ENCODE data around the gene NR1H2. TPM values are rescaled to one million over a fixed set of nuclear protein-coding genes. Genes with fewer than 3 reads are reported as not detected.

Gene NR1H2
- total RNA-seq, 1 experiment from 2014 or later = 40.3 TPM

GRCh38 chr19:50331994-50332243 is 44.3 kb upstream of the NR1H2 start:
- Histone ChIP-seq H3K4me3 (replicated peaks in 1 of 2; ENCODE audit: low read depth in 1 of 2, low read length in 2 of 2) (no peak overlapping the region), H4K20me1 (ENCODE audit: insufficient read depth) (no peaks in the 10 kb centered on the region), H2AFZ (ENCODE audit: low read depth, low read length, poor library complexity, severe bottlenecking) (no peak overlapping the region), H3K27me3 (ENCODE audit: insufficient read depth, low read length) (no peaks in the 10 kb centered on the region), H3K9ac (ENCODE audit: low read length) (no peak overlapping the region), H3K4me1 (ENCODE audit: control insufficient read depth in 1 of 2, insufficient read depth in 2 of 2, low read length in 2 of 2) (peaks cover 30 to 65% of the 10 kb centered on the region in 2 experiments), H3K9me2 (ENCODE audit: insufficient read depth) (no peaks in the 10 kb centered on the region), H3K9me3 (ENCODE audit: control insufficient read depth in 1 of 2, insufficient read depth in 1 of 2, low read depth in 1 of 2, low read length in 2 of 2) (no peaks in the 10 kb centered on the region), H3K27ac (ENCODE audit: low read depth, low read length) (no peak overlapping the region), H3K79me2 (ENCODE audit: insufficient read depth, low read length) (peaks cover 3% of the 10 kb centered on the region; the same call in 1 of the 2 replicates), H3K36me3 (ENCODE audit: control insufficient read depth in 1 of 2, insufficient read depth in 2 of 2, low read length in 2 of 2) (no peaks in the 10 kb centered on the region), H3K4me2 (ENCODE audit: low read length) (peak overlapping the region; percentile 86)
- ChIA-PET POLR2A (no interaction called here), CTCF (no interaction called here), RAD21 (ENCODE audit: low non-redundant PET in 1 of 2, low total read pairs in 2 of 2, uncharacterized antibody in 2 of 2, unreplicated experiment in 2 of 2) (no interaction called here)
- TF ChIP-seq EGR1 (IDR thresholded peaks at IDR 0.05; ENCODE audit: low read depth) = no peak
- TF ChIP-seq CTCF (IDR thresholded peaks at IDR 0.05 in 2 of 3, conservative IDR thresholded peaks at IDR 0.05 in 1 of 3; ENCODE audit: borderline replicate concordance in 1 of 3, insufficient read depth in 1 of 3, low read depth in 2 of 3, low read length in 2 of 3) = no peak
- TF ChIP-seq ZBTB33 (IDR thresholded peaks at IDR 0.05; ENCODE audit: extremely low read depth, insufficient replicate concordance, low read length) = no peak
- no peak for TF ChIP-seq ZNF274 (IDR thresholded peaks at IDR 0.05; ENCODE audit: low read depth, low read length)
- no peak for TF ChIP-seq EZH2phosphoT487 (IDR thresholded peaks at IDR 0.05; ENCODE audit: borderline replicate concordance)
- no peak for TF ChIP-seq SRF (IDR thresholded peaks at IDR 0.05; ENCODE audit: low read depth)
- TF ChIP-seq EZH2 (IDR thresholded peaks at IDR 0.05) = no peak
- TF ChIP-seq FOSL1 (IDR thresholded peaks at IDR 0.05; ENCODE audit: low read depth) = no peak
- no peak for TF ChIP-seq POLR2AphosphoS5 (IDR thresholded peaks at IDR 0.05; ENCODE audit: low read depth, low read length)
- no peak for TF ChIP-seq CEBPB (IDR thresholded peaks at IDR 0.05; ENCODE audit: low read depth)
- no peak for TF ChIP-seq REST (IDR thresholded peaks at IDR 0.05; ENCODE audit: low read depth)
- TF ChIP-seq JUND (IDR thresholded peaks at IDR 0.05) = no peak
- TF ChIP-seq TCF7L2 (IDR thresholded peaks at IDR 0.05; ENCODE audit: borderline replicate concordance, extremely low read depth, insufficient read depth, insufficient read length) = no peak
- TF ChIP-seq SP1 (IDR thresholded peaks at IDR 0.05; ENCODE audit: low read depth) = no peak
- no peak for TF ChIP-seq YY1 (IDR thresholded peaks at IDR 0.05; ENCODE audit: extremely low read depth, insufficient replicate concordance, low read depth, low read length)
- DNase-seq (ENCODE audit: low read depth, low spot score) (no peak), ATAC-seq (no peak)
- BruUV-seq (replicated peaks) = no TSS peak
- intact Hi-C loops (cut with micrococcal nuclease) = no loop called here
